DND-41 (cell line): ENCODE data around the gene TYRO3.

Source experiments
- ATAC-seq: fragments of 200-7000 bp; cut with Tn5 transposase; 3 replicates; pipeline ENCODE4 v1.9.1; 2021; ENCODE audit warnings: low read depth; ENCODE audit not compliant: insufficient read depth
- DNase-seq: peaks from one replicate; pipeline ENCODE4 v3.0.0-alpha.2; 2020
- H2AFZ ChIP-seq: 2 replicates; pipeline ENCODE4 v1.6.0; 2012; ENCODE audit warnings: low read depth, low read length
- H3K27ac ChIP-seq: 2 replicates; pipeline ENCODE4 v1.5.1; 2012; ENCODE audit warnings: low read length, inconsistent platforms
- H3K27me3 ChIP-seq: fragments of 200-600 bp; sonication (generic); 2 replicates; pipeline ENCODE4 v1.6.0; 2012; ENCODE audit warnings: low read length, mild to moderate bottlenecking, inconsistent platforms; ENCODE audit not compliant: insufficient read depth, poor library complexity
- H3K36me3 ChIP-seq: 2 replicates; pipeline ENCODE4 v1.5.1; 2012; ENCODE audit warnings: low read length, inconsistent platforms; ENCODE audit not compliant: insufficient read depth
- H3K4me1 ChIP-seq: 2 replicates; pipeline ENCODE4 v1.5.1; 2012; ENCODE audit warnings: mild to moderate bottlenecking, low read length; ENCODE audit not compliant: insufficient read depth
- H3K4me2 ChIP-seq: 2 replicates; pipeline ENCODE4 v1.6.0; 2012; ENCODE audit warnings: mild to moderate bottlenecking, moderate library complexity, low read length, inconsistent platforms; ENCODE audit not compliant: insufficient read depth
- H3K4me3 ChIP-seq, 2 experiments: fragments of 200-600 bp in 1 of 2; shearing (Covaris generic) in 1 of 2; 2 replicates each; pipeline ENCODE4 v1.5.1; 2012 to 2016; ENCODE audit warnings: inconsistent platforms in 2 of 2, low read length in 2 of 2, mild to moderate bottlenecking in 2 of 2, low read depth in 1 of 2, moderate library complexity in 1 of 2
- H3K79me2 ChIP-seq: 2 replicates; pipeline ENCODE4 v1.6.0; 2012; ENCODE audit warnings: low read length, inconsistent platforms; ENCODE audit not compliant: insufficient read depth
- H3K9ac ChIP-seq: 2 replicates; pipeline ENCODE4 v1.6.0; 2012; ENCODE audit warnings: low read depth, mild to moderate bottlenecking, inconsistent platforms, low read length, moderate library complexity
- H3K9me3 ChIP-seq: 2 replicates; pipeline ENCODE4 v1.5.1; 2012; ENCODE audit warnings: low read length, moderate library complexity, mild to moderate bottlenecking, inconsistent platforms; ENCODE audit not compliant: insufficient read depth, severe bottlenecking
- H4K20me1 ChIP-seq: 2 replicates; pipeline ENCODE4 v1.6.0; 2012; ENCODE audit warnings: low read length; ENCODE audit not compliant: insufficient read depth
- CTCF ChIP-seq: IDR thresholded peaks from 2 replicates; pipeline ENCODE4 v1.5.1; 2012; ENCODE audit warnings: borderline replicate concordance, low read length, moderate library complexity, mild to moderate bottlenecking; ENCODE audit not compliant: poor library complexity, severe bottlenecking; ENCODE audit errors: extremely low read depth
- EZH2 ChIP-seq: IDR thresholded peaks from 3 replicates; pipeline ENCODE4 v1.6.1; 2012; ENCODE audit warnings: borderline replicate concordance, low read depth, mild to moderate bottlenecking, moderate library complexity, low read length, inconsistent platforms; ENCODE audit not compliant: severe bottlenecking

The TYRO3 gene

GRCh38 chr15:41554343-41554742 is 4.7 kb upstream of the TYRO3 start:
- no peak for DNase-seq
- H3K4me1 ChIP-seq = peaks cover 16% of the 10 kb centered on the region
- H4K20me1 ChIP-seq = no peaks in the 10 kb centered on the region
- no peak overlapping the region for H3K9ac ChIP-seq
- H3K36me3 ChIP-seq = no peaks in the 10 kb centered on the region
- no peak overlapping the region for H3K27ac ChIP-seq
- TF ChIP-seq EZH2 (no peak), CTCF (no peak)
- H3K79me2 ChIP-seq = 0 out of 2 replicates have a peak, but pooled peaks cover under 1% of the 10 kb centered on the region
- H3K4me2 ChIP-seq = no peak overlapping the region
- no peak overlapping the region for H2AFZ ChIP-seq
- ATAC-seq = no peak
- H3K27me3 ChIP-seq = no peaks in the 10 kb centered on the region
- H3K4me3 ChIP-seq = no peak overlapping the region
- no peaks in the 10 kb centered on the region for H3K9me3 ChIP-seq

- H3K9me3 ChIP-seq = no peaks in the 10 kb centered on the region
- peaks cover 6% of the 10 kb centered on the region for H3K79me2 ChIP-seq
- no peak overlapping the region for H3K9ac ChIP-seq
- ATAC-seq (no peak), DNase-seq (no peak)
- H3K4me3 ChIP-seq = no peak overlapping the region
- H2AFZ ChIP-seq = no peak overlapping the region
- H3K36me3 ChIP-seq = no peaks in the 10 kb centered on the region
- H4K20me1 ChIP-seq = no peaks in the 10 kb centered on the region
- H3K4me1 ChIP-seq = peaks cover 21% of the 10 kb centered on the region
- no peak overlapping the region for H3K27ac ChIP-seq
- no peak overlapping the region for H3K4me2 ChIP-seq
- TF ChIP-seq EZH2 (no peak), CTCF (no peak)
- no peaks in the 10 kb centered on the region for H3K27me3 ChIP-seq
These were observed 4.1 kb upstream of the TYRO3 start for GRCh38 chr15:41554915-41555314.

- H3K4me2 ChIP-seq = no peak overlapping the region
- H3K4me3 ChIP-seq = no peak overlapping the region
- peaks cover 39% of the 10 kb centered on the region for H3K4me1 ChIP-seq
- TF ChIP-seq CTCF (no peak), EZH2 (no peak)
- H3K36me3 ChIP-seq = peaks cover 8% of the 10 kb centered on the region
- DNase-seq = no peak
- ATAC-seq = no peak
- H2AFZ ChIP-seq = no peak overlapping the region
- H3K79me2 ChIP-seq = peaks cover 17% of the 10 kb centered on the region
- H4K20me1 ChIP-seq = peaks cover 10% of the 10 kb centered on the region; the same call in 1 of the 2 replicates
- no peak overlapping the region for H3K27ac ChIP-seq
- no peaks in the 10 kb centered on the region for H3K27me3 ChIP-seq
- no peaks in the 10 kb centered on the region for H3K9me3 ChIP-seq
- H3K9ac ChIP-seq = no peak overlapping the region
These were observed 2.3 kb upstream of the TYRO3 start for GRCh38 chr15:41556677-41557076.
